SK-N-SH (cell line): ENCODE data around the gene MIA. TPM values are rescaled to one million over a fixed set of nuclear protein-coding genes. Genes with fewer than 3 reads are reported as not detected.

Experiments used
- CTCF ChIA-PET: fragments of 300-600, 350-600 bp; formaldehyde crosslinking; extraction: SDS; loops from one replicate; lab custom pipeline; 2021; lab: Yijun Ruan, JAX
- POLR2A ChIA-PET: fragments of 350-600 bp; sonication (Branson Sonifier 250); formaldehyde crosslinking; extraction: SDS; loops from one replicate; lab custom pipeline; 2020; ENCODE audit warnings: antibody characterized with exemption, inconsistent platforms; lab: Yijun Ruan, JAX
- DNase-seq: peaks from one replicate; pipeline ENCODE4 v3.0.0; 2012
- H2AFZ ChIP-seq: fragments of 200-600 bp; sonication (generic); 2 replicates; pipeline ENCODE4 v1.8.1; 2016; ENCODE audit warnings: antibody characterized with exemption, mild to moderate bottlenecking, low read depth
- H3F3A ChIP-seq: fragments of 200-600 bp; sonication (generic); replicated peaks from 2 replicates; pipeline ENCODE3; 2016; ENCODE audit warnings: antibody characterized with exemption, mild to moderate bottlenecking; ENCODE audit not compliant: insufficient read depth
- H3K27ac ChIP-seq, 2 experiments: fragments of 200-500 bp in 1 of 2; fragments of 200-600 bp in 1 of 2; sonication (Bioruptor generic) in 1 of 2; sonication (generic), shearing (Covaris generic) in 1 of 2; 2 replicates each; pipeline versions ENCODE4 v1.5.1 to v1.6.1; 2014 to 2016; ENCODE audit warnings: low read depth in 2 of 2, inconsistent platforms in 1 of 2, low read length in 1 of 2, mild to moderate bottlenecking in 1 of 2, mixed read lengths in 1 of 2
- H3K27me3 ChIP-seq: fragments of 200-600 bp; sonication (generic), shearing (Covaris generic); 2 replicates; pipeline ENCODE4 v1.6.1; 2016; ENCODE audit warnings: mixed run types; ENCODE audit not compliant: insufficient read depth
- H3K36me3 ChIP-seq, 2 experiments: fragments of 200-500 bp in 1 of 2; fragments of 200-600 bp in 1 of 2; sonication (Bioruptor generic) in 1 of 2; sonication (generic) in 1 of 2; replicated peaks in 1 of 2; 2 replicates each; pipeline versions ENCODE3 to v1.5.1; 2014 to 2016; ENCODE audit warnings: low read length in 1 of 2, mild to moderate bottlenecking in 1 of 2; ENCODE audit not compliant: insufficient read depth in 2 of 2, control insufficient read depth in 1 of 2
- H3K4me1 ChIP-seq, 2 experiments: fragments of 200-500 bp in 1 of 2; fragments of 200-600 bp in 1 of 2; sonication (Bioruptor generic) in 1 of 2; sonication (generic), shearing (Covaris generic) in 1 of 2; 2 replicates each; pipeline versions ENCODE4 v1.5.1 to v1.6.1; 2014 to 2016; ENCODE audit warnings: low read depth in 1 of 2, low read length in 1 of 2, mixed run types in 1 of 2; ENCODE audit not compliant: insufficient read depth in 2 of 2, control insufficient read depth in 1 of 2
- H3K4me2 ChIP-seq: fragments of 200-600 bp; sonication (generic), shearing (Covaris generic); 2 replicates; pipeline ENCODE4 v1.6.1; 2017; ENCODE audit warnings: mixed run types
- H3K4me3 ChIP-seq, 2 experiments: fragments of 200-500 bp in 1 of 2; fragments of 200-600 bp in 1 of 2; sonication (Bioruptor generic) in 1 of 2; sonication (generic), shearing (Covaris generic) in 1 of 2; 2 replicates each; pipeline versions ENCODE4 v1.5.1 to v1.8.1; 2014 to 2016; ENCODE audit warnings: low read depth in 2 of 2, inconsistent platforms in 1 of 2, low read length in 1 of 2, mild to moderate bottlenecking in 1 of 2, mixed read lengths in 1 of 2, moderate library complexity in 1 of 2
- H3K79me2 ChIP-seq: fragments of 200-600 bp; sonication (generic); 2 replicates; pipeline ENCODE4 v1.8.1; 2017; ENCODE audit warnings: mild to moderate bottlenecking; ENCODE audit not compliant: insufficient read depth
- H3K9ac ChIP-seq: fragments of 200-600 bp; sonication (generic); 2 replicates; pipeline ENCODE4 v1.6.1; 2017; ENCODE audit warnings: mixed run types
- H3K9me2 ChIP-seq: fragments of 200-600 bp; sonication (generic); 2 replicates; pipeline ENCODE4 v1.6.1; 2017; ENCODE audit warnings: mixed run types
- H3K9me3 ChIP-seq: fragments of 200-600 bp; sonication (generic); 2 replicates; pipeline ENCODE4 v1.6.1; 2017; ENCODE audit warnings: mixed run types, mild to moderate bottlenecking, moderate library complexity
- H4K20me1 ChIP-seq: fragments of 200-600 bp; sonication (generic); 2 replicates; pipeline ENCODE4 v1.6.1; 2017; ENCODE audit warnings: mild to moderate bottlenecking, mixed run types; ENCODE audit not compliant: insufficient read depth
- CHD2 ChIP-seq: fragments of 150-350 bp; IDR thresholded peaks from 2 replicates; pipeline ENCODE4 v1.6.1; 2018; ENCODE audit warnings: low read length; ENCODE audit not compliant: partially characterized antibody
- CTCF ChIP-seq: fragments of 200-600 bp; sonication (generic); IDR thresholded peaks from 2 replicates; pipeline ENCODE4 v1.6.1; 2017; ENCODE audit warnings: antibody characterized with exemption, mild to moderate bottlenecking, moderate library complexity
- ELF1 ChIP-seq: IDR thresholded peaks from 2 replicates; pipeline ENCODE4 v1.4.0; 2012
- EP300 ChIP-seq, 2 experiments: IDR thresholded peaks; 2 replicates each; pipeline versions ENCODE4 v1.4.0 to v1.6.1; 2012; ENCODE audit warnings: borderline replicate concordance in 1 of 2, low read depth in 1 of 2, low read length in 1 of 2
- EZH2phosphoT487 ChIP-seq: fragments of 200-600 bp; sonication (generic); IDR thresholded peaks from 2 replicates; pipeline ENCODE4 v1.6.1; 2017; ENCODE audit warnings: low read depth, mixed run types, mild to moderate bottlenecking, antibody characterized with exemption, moderate library complexity, borderline replicate concordance
- FOXM1 ChIP-seq: IDR thresholded peaks from 2 replicates; pipeline ENCODE4 v1.4.0; 2012; ENCODE audit warnings: low read depth, mild to moderate bottlenecking
- GABPA ChIP-seq: IDR thresholded peaks from 2 replicates; pipeline ENCODE4 v1.4.0; 2012; ENCODE audit warnings: low read depth, mild to moderate bottlenecking
- IRF3 ChIP-seq: fragments of 150-350 bp; IDR thresholded peaks from 2 replicates; pipeline ENCODE4 v1.6.1; 2016; ENCODE audit warnings: mild to moderate bottlenecking, low read depth, low read length
- JUND ChIP-seq: IDR thresholded peaks from 2 replicates; pipeline ENCODE4 v1.4.0; 2012
- MAX ChIP-seq: IDR thresholded peaks from 2 replicates; pipeline ENCODE4 v1.4.0; 2012; ENCODE audit warnings: low read depth
- MXI1 ChIP-seq: IDR thresholded peaks from 2 replicates; pipeline ENCODE4 v1.6.1; 2012; ENCODE audit warnings: mild to moderate bottlenecking, low read depth, low read length, improper control_type of control experiment
- NRF1 ChIP-seq: IDR thresholded peaks from 2 replicates; pipeline ENCODE4 v1.6.1; 2012; ENCODE audit warnings: low read depth, mild to moderate bottlenecking, low read length
- PBX3 ChIP-seq: IDR thresholded peaks from 2 replicates; pipeline ENCODE4; 2012
- POLR2AphosphoS5 ChIP-seq: IDR thresholded peaks from 2 replicates; pipeline ENCODE4 v1.6.1; 2012; ENCODE audit warnings: low read depth, low read length
- RAD21 ChIP-seq: IDR thresholded peaks from 2 replicates; pipeline ENCODE4 v1.6.1; 2012; ENCODE audit warnings: mild to moderate bottlenecking, low read length
- RCOR1 ChIP-seq: fragments of 150-350 bp; IDR thresholded peaks from 2 replicates; pipeline ENCODE4 v1.6.1; 2017; ENCODE audit warnings: antibody characterized with exemption, low read length
- RFX5 ChIP-seq: IDR thresholded peaks from 2 replicates; pipeline ENCODE4 v1.6.1; 2012; ENCODE audit warnings: mild to moderate bottlenecking, improper control_type of control experiment, low read length
- RXRA ChIP-seq: IDR thresholded peaks from 2 replicates; pipeline ENCODE4 v1.4.0; 2012; ENCODE audit warnings: low read depth, mild to moderate bottlenecking, borderline replicate concordance
- SIN3A ChIP-seq: IDR thresholded peaks from 2 replicates; pipeline ENCODE4 v1.6.1; 2012; ENCODE audit warnings: low read depth, mild to moderate bottlenecking, low read length, moderate library complexity, borderline replicate concordance
- TAF1 ChIP-seq: IDR thresholded peaks from 2 replicates; pipeline ENCODE4 v1.6.1; 2012; ENCODE audit warnings: low read depth, mild to moderate bottlenecking, low read length, moderate library complexity, borderline replicate concordance
- USF1 ChIP-seq: IDR thresholded peaks from 2 replicates; pipeline ENCODE4 v1.4.0; 2012; ENCODE audit warnings: low read depth, borderline replicate concordance
- USF2 ChIP-seq: fragments of 150-350 bp; IDR thresholded peaks from 2 replicates; pipeline ENCODE4 v1.6.1; 2017; ENCODE audit warnings: antibody characterized with exemption, low read length, low read depth, borderline replicate concordance
- YY1 ChIP-seq: IDR thresholded peaks from 2 replicates; pipeline ENCODE4 v1.4.0; 2012; ENCODE audit warnings: low read depth, mild to moderate bottlenecking
- WGBS: methylation state at CpG from one replicate; pipeline ENCODE4 v1.1.6; 2017; ENCODE audit warnings: low lambda C conversion rate; 5-methylcytosine and 5-hydroxymethylcytosine counted together
- polyA plus RNA-seq, 3 experiments: library from polyadenylated mRNA; depleted of rRNA; stranded (reverse); fragments of >200 nt; gene quantifications; 2 replicates each; pipeline ENCODE4 v1.2.3, GENCODE V29; 2012

MIA gene
- polyA plus RNA-seq, 1 of the 3 experiments (the other 2 are of a cell fraction) = not detected

GRCh38 chr19:40777937-40778705 lies 2.8 kb downstream of the MIA start, which contains the start of gene RAB4B:
Gene RAB4B (plus strand): TSS chr19:40778247. CDS start chr19:40778376, 129 bp downstream.
- 0% methylated on average over 28 of the region's 56 CpGs for WGBS
- Histone ChIP-seq H3K4me3 (peak within 1 kb of the TSS; percentile 61 to 67), H3K9ac (peak within 1 kb of the TSS; percentile 85), H3F3A (peaks cover 13% of the 10 kb centered on the region), H3K27me3 (no peaks in the 10 kb centered on the region), H3K9me2 (no peaks in the 10 kb centered on the region), H3K36me3 (no peaks in the 10 kb centered on the region), H4K20me1 (no peaks in the 10 kb centered on the region), H3K79me2 (peaks cover 15% of the 10 kb centered on the region; the same call in 1 of the 2 replicates), H3K4me2 (peak within 1 kb of the TSS; percentile 80), H2AFZ (peak within 1 kb of the TSS; percentile 80), H3K9me3 (no peaks in the 10 kb centered on the region), H3K27ac (peak within 1 kb of the TSS; percentile 97 to 99), H3K4me1 (peaks cover 6 to 9% of the 10 kb centered on the region in 2 experiments; a peak in 2 of 4 replicates)
- TF ChIP-seq PBX3 (peak; percentile 82), RAD21 (no peak), FOXM1 (no peak), GABPA (peak; percentile 74), EP300 (IDR thresholded peaks at IDR 0.05; ENCODE audit: borderline replicate concordance in 1 of 2, low read depth in 1 of 2, low read length in 1 of 2) (no peak), YY1 (0 out of 2 replicates have a peak, but pooled peaks have one; percentile 48), POLR2AphosphoS5 (peak; percentile 27; the same call in 1 of the 2 replicates), USF1 (peak; percentile 58; the same call in 1 of the 2 replicates), TAF1 (peak; percentile 46; the same call in 1 of the 2 replicates), RXRA (no peak), NRF1 (no peak), USF2 (no peak), ELF1 (peak; percentile 96), MXI1 (peak; percentile 51; the same call in 1 of the 2 replicates), IRF3 (peak; percentile 88), JUND (no peak), RCOR1 (no peak), EZH2phosphoT487 (no peak), MAX (no peak; the same call in 1 of the 2 replicates), RFX5 (peak; percentile 5; the same call in 1 of the 2 replicates), CTCF (no peak), SIN3A (peak; percentile 41; the same call in 1 of the 2 replicates), CHD2 (peak; percentile 92)
- ChIA-PET CTCF (interaction anchor here (0.6 to 2.4 kb wide), 10 partner anchors 16 to 249 kb away, joined by 3 to 20 read pairs (median 3); partner anchors contain the start of genes COQ8B, EGLN2 and ITPKC), POLR2A (interaction anchor here (0.8 to 3.3 kb wide), 11 partner anchors 8 to 1082 kb away, joined by 3 to 31 read pairs (median 7); partner anchors contain the start of genes ACTMAP, COQ8B, EGLN2 and ITPKC)
- DNase-seq = peak; percentile 93
